ENCODE data around the gene IPMK.

The IPMK gene

GRCh38 chr10:58267713-58268453 is at the start of gene IPMK:
Gene IPMK, minus strand, starts transcription at chr10:58267894. Its CDS starts 283 bp downstream, at chr10:58267611.
- TF ChIP-seq ZFX (IDR thresholded peaks at IDR 0.05) (peak; percentile 23; the same call in 1 of the 2 replicates), CTCF (conservative IDR thresholded peaks at IDR 0.05) (no peak)
- peak within 1 kb of the TSS; percentile 96 for H3K27ac ChIP-seq

- TF ChIP-seq CTCF (conservative IDR thresholded peaks at IDR 0.05) (no peak), ZFX (IDR thresholded peaks at IDR 0.05) (no peak)
- H3K27ac ChIP-seq = no peak overlapping the region
Measured at GRCh38 chr10:58316874-58317273, 49.2 kb upstream of the IPMK start.

- no peak for TF ChIP-seq ZFX (IDR thresholded peaks at IDR 0.05)
- TF ChIP-seq CTCF (conservative IDR thresholded peaks at IDR 0.05) = no peak
- no peak overlapping the region for H3K27ac ChIP-seq
Measured at GRCh38 chr10:58311026-58311425, 43.3 kb upstream of the IPMK start.

GRCh38 chr10:58307676-58308075 is 40.0 kb upstream of the IPMK start:
- no peak for TF ChIP-seq ZFX (IDR thresholded peaks at IDR 0.05)
- no peak for TF ChIP-seq CTCF (conservative IDR thresholded peaks at IDR 0.05)
- no peak overlapping the region for H3K27ac ChIP-seq

GRCh38 chr10:58305821-58306220 is 38.1 kb upstream of the IPMK start:
- TF ChIP-seq ZFX (IDR thresholded peaks at IDR 0.05) (no peak), CTCF (conservative IDR thresholded peaks at IDR 0.05) (no peak)
- no peak overlapping the region for H3K27ac ChIP-seq

GRCh38 chr10:58304099-58304633 is 36.5 kb upstream of the IPMK start:
- H3K27ac ChIP-seq = no peak overlapping the region
- no peak for TF ChIP-seq CTCF (conservative IDR thresholded peaks at IDR 0.05)
- TF ChIP-seq ZFX (IDR thresholded peaks at IDR 0.05) = no peak

GRCh38 chr10:58302254-58302653 is 34.6 kb upstream of the IPMK start:
- H3K27ac ChIP-seq = no peak overlapping the region
- no peak for TF ChIP-seq CTCF (conservative IDR thresholded peaks at IDR 0.05)
- TF ChIP-seq ZFX (IDR thresholded peaks at IDR 0.05) = no peak

All from C4-2B (cell line).